ENCODE results near the gene ITGA1.
A peak's percentile ranks its signal among the peaks of the same experiment; 100 is the strongest.

The ITGA1 gene

GRCh38 chr5:52787600-52788504, at the start of gene ITGA1, which contains the start of gene PELO:
ITGA1 (plus strand) TSS chr5:52787916; CDS start chr5:52788354, 438 bp downstream.
PELO (plus strand) TSS chr5:52787916; CDS start chr5:52800395, 12,479 bp downstream.
- DNase-seq (ENCODE audit: low read depth, low spot score), result peak; percentile 85

GRCh38 chr5:52738095-52738506, 49.6 kb upstream of the ITGA1 start:
- no peak for DNase-seq (ENCODE audit: low read depth, low spot score)

- no peak for DNase-seq (ENCODE audit: low read depth, low spot score)
These were observed 47.7 kb upstream of the ITGA1 start for GRCh38 chr5:52740007-52740406.

GRCh38 chr5:52743012-52743411, 44.7 kb upstream of the ITGA1 start:
- no peak for DNase-seq (ENCODE audit: low read depth, low spot score)

- DNase-seq (ENCODE audit: low read depth, low spot score), result no peak
These were observed 44.2 kb upstream of the ITGA1 start for GRCh38 chr5:52743529-52743928.

- DNase-seq (ENCODE audit: low read depth, low spot score), result peak; percentile 32
These were observed 43.7 kb upstream of the ITGA1 start for GRCh38 chr5:52743970-52744369.

GRCh38 chr5:52744867-52745458, 42.8 kb upstream of the ITGA1 start:
- DNase-seq (ENCODE audit: low read depth, low spot score), result peak; percentile 36

GRCh38 chr5:52746539-52746938, 41.2 kb upstream of the ITGA1 start:
- no peak for DNase-seq (ENCODE audit: low read depth, low spot score)

GRCh38 chr5:52748590-52748989, 39.1 kb upstream of the ITGA1 start:
- DNase-seq (ENCODE audit: low read depth, low spot score), result no peak

GRCh38 chr5:52749666-52750065, 38.0 kb upstream of the ITGA1 start:
- no peak for DNase-seq (ENCODE audit: low read depth, low spot score)

GRCh38 chr5:52751137-52751536, 36.6 kb upstream of the ITGA1 start:
- DNase-seq (ENCODE audit: low read depth, low spot score), result no peak

GRCh38 chr5:52754051-52754450, 33.7 kb upstream of the ITGA1 start:
- no peak for DNase-seq (ENCODE audit: low read depth, low spot score)

GRCh38 chr5:52757527-52757926, 30.2 kb upstream of the ITGA1 start:
- DNase-seq (ENCODE audit: low read depth, low spot score), result no peak

- DNase-seq (ENCODE audit: low read depth, low spot score), result no peak
These were observed 29.7 kb upstream of the ITGA1 start for GRCh38 chr5:52758014-52758413.

- DNase-seq (ENCODE audit: low read depth, low spot score), result no peak
These were observed 28.4 kb upstream of the ITGA1 start for GRCh38 chr5:52759331-52759730.

- DNase-seq (ENCODE audit: low read depth, low spot score), result no peak
These were observed 26.9 kb upstream of the ITGA1 start for GRCh38 chr5:52760695-52761366.

GRCh38 chr5:52767217-52767743, 20.4 kb upstream of the ITGA1 start:
- no peak for DNase-seq (ENCODE audit: low read depth, low spot score)

- DNase-seq (ENCODE audit: low read depth, low spot score), result no peak
These were observed 19.8 kb upstream of the ITGA1 start for GRCh38 chr5:52767766-52768480.

- DNase-seq (ENCODE audit: low read depth, low spot score), result no peak
These were observed 18.7 kb upstream of the ITGA1 start for GRCh38 chr5:52769061-52769460.

- no peak for DNase-seq (ENCODE audit: low read depth, low spot score)
These were observed 17.3 kb upstream of the ITGA1 start for GRCh38 chr5:52770287-52770939.
